A673 (cell line): ENCODE results near the gene SLC17A5. TPM values are rescaled to one million over a fixed set of nuclear protein-coding genes. Genes with fewer than 3 reads are reported as not detected.

Experiments
- BruUV-seq: library from RNA; stranded (reverse); fragments of 400-500 nt; replicated peaks from 2 replicates; lab custom pipeline; 2021; lab: Mats Ljungman, UMichigan
- CTCF ChIA-PET: fragments of 300-600 bp; sonication (Branson Sonifier 250); formaldehyde crosslinking; loops from one replicate; lab custom pipeline; 2022; ENCODE audit warnings: antibody characterized with exemption; lab: Charles Lee
- POLR2A ChIA-PET: fragments of 300-600 bp; sonication (Branson Sonifier 250); formaldehyde crosslinking; loops from one replicate; lab custom pipeline; 2022; ENCODE audit warnings: antibody characterized with exemption; ENCODE audit not compliant: low non-redundant PET; lab: Charles Lee
- DNase-seq: peaks from one replicate; pipeline ENCODE4 v3.0.0-alpha.2; 2015; ENCODE audit warnings: low spot score
- H3K27ac ChIP-seq: fragments of 200-600 bp; sonication (generic); 2 replicates; pipeline ENCODE4 v1.5.1; 2016; ENCODE audit warnings: mixed run types, low read depth, mild to moderate bottlenecking, mixed read lengths, antibody characterized with exemption, low read length; ENCODE audit not compliant: poor library complexity, severe bottlenecking
- H3K27me3 ChIP-seq: fragments of 200-600 bp; sonication (generic); replicated peaks from 2 replicates; pipeline ENCODE4 v1.6.1; 2017; ENCODE audit warnings: mixed run types, low read depth, mild to moderate bottlenecking, mixed read lengths, antibody characterized with exemption, low read length; ENCODE audit not compliant: insufficient read depth, poor library complexity
- H3K36me3 ChIP-seq: fragments of 200-600 bp; sonication (generic); 2 replicates; pipeline ENCODE4 v1.6.1; 2016; ENCODE audit warnings: mixed run types, mild to moderate bottlenecking, mixed read lengths, antibody characterized with exemption, low read length; ENCODE audit not compliant: insufficient read depth, poor library complexity, severe bottlenecking
- H3K4me1 ChIP-seq: fragments of 200-600 bp; sonication (generic); 2 replicates; pipeline ENCODE4 v1.6.1; 2017; ENCODE audit warnings: mixed run types, mild to moderate bottlenecking, mixed read lengths, antibody characterized with exemption, low read length; ENCODE audit not compliant: insufficient read depth, poor library complexity, severe bottlenecking
- H3K4me3 ChIP-seq: fragments of 200-600 bp; sonication (generic); 2 replicates; pipeline ENCODE4 v1.5.1; 2016; ENCODE audit warnings: low read depth, mixed run types, mild to moderate bottlenecking, mixed read lengths, low read length; ENCODE audit not compliant: poor library complexity, severe bottlenecking
- H3K9me3 ChIP-seq: fragments of 200-600 bp; sonication (generic); 2 replicates; pipeline ENCODE4 v1.6.1; 2016; ENCODE audit warnings: mixed run types, low read depth, mild to moderate bottlenecking, mixed read lengths, antibody characterized with exemption, low read length; ENCODE audit not compliant: poor library complexity, severe bottlenecking
- EZH2 ChIP-seq: fragments of 200-600 bp; sonication (generic); IDR thresholded peaks from 2 replicates; pipeline ENCODE4 v1.6.1; 2017; ENCODE audit warnings: borderline replicate concordance, low read depth, mild to moderate bottlenecking, mixed read lengths, antibody characterized with exemption, low read length; ENCODE audit not compliant: poor library complexity, severe bottlenecking
- intact Hi-C: fragments of 100-400 bp; cut with micrococcal nuclease; formaldehyde crosslinking; loops from one replicate; pipeline ENCODE4 v1.10.0; 2022; ENCODE audit not compliant: unreplicated experiment
- total RNA-seq: library from RNA; stranded (reverse); gene quantifications from 2 replicates; pipeline ENCODE4 v1.2.3, GENCODE V29; 2021
- TF ChIP-seq, protein P1 (sequence below): fragments of 300-800, 200-600 bp; sonication (generic); conservative IDR thresholded peaks from 2 replicates; pipeline ENCODE4 v1.5.1; 2017; ENCODE audit warnings: low read depth, mild to moderate bottlenecking, antibody characterized with exemption, low read length, moderate library complexity, mixed read lengths

Gene SLC17A5
- total RNA-seq, 1 experiment from 2014 or later, result 6.1 TPM

DNA sequence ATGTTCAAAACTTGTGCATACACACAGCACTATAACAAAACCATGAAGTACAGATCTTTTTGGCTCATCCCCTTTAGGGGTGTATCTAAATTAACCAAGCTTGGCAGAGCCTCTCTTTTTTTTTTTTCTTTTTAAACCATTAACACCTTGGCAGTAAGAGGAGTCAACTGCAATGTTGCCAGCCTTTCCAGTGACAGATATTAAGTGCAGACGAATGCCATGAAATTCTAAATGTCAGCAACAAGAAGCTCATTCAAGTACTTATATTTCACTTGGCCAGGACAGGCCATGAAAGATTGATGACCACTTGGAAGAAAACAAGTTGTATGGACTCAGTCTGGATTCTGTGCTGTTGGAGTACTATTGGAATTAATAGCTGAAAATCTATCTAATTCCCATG is 49.8 kb downstream of the SLC17A5 start:
- POLR2A ChIA-PET, result interaction anchor here (0.6 kb wide), 1 partner anchor 15 kb away, joined by 3 read pairs; no protein-coding TSS in a partner anchor
- Histone ChIP-seq H3K9me3 (no peaks in the 10 kb centered on the region), H3K27me3 (no peaks in the 10 kb centered on the region), H3K36me3 (no peaks in the 10 kb centered on the region), H3K4me3 (no peak overlapping the region), H3K27ac (no peak overlapping the region), H3K4me1 (no peaks in the 10 kb centered on the region)
- BruUV-seq, result no TSS peak
- intact Hi-C loops, result no loop called here
- CTCF ChIA-PET, result no interaction called here
- TF ChIP-seq EZH2, result no peak
- TF ChIP-seq, protein P1, sequence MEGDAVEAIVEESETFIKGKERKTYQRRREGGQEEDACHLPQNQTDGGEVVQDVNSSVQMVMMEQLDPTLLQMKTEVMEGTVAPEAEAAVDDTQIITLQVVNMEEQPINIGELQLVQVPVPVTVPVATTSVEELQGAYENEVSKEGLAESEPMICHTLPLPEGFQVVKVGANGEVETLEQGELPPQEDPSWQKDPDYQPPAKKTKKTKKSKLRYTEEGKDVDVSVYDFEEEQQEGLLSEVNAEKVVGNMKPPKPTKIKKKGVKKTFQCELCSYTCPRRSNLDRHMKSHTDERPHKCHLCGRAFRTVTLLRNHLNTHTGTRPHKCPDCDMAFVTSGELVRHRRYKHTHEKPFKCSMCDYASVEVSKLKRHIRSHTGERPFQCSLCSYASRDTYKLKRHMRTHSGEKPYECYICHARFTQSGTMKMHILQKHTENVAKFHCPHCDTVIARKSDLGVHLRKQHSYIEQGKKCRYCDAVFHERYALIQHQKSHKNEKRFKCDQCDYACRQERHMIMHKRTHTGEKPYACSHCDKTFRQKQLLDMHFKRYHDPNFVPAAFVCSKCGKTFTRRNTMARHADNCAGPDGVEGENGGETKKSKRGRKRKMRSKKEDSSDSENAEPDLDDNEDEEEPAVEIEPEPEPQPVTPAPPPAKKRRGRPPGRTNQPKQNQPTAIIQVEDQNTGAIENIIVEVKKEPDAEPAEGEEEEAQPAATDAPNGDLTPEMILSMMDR, result no peak
- DNase-seq, result no peak

DNA sequence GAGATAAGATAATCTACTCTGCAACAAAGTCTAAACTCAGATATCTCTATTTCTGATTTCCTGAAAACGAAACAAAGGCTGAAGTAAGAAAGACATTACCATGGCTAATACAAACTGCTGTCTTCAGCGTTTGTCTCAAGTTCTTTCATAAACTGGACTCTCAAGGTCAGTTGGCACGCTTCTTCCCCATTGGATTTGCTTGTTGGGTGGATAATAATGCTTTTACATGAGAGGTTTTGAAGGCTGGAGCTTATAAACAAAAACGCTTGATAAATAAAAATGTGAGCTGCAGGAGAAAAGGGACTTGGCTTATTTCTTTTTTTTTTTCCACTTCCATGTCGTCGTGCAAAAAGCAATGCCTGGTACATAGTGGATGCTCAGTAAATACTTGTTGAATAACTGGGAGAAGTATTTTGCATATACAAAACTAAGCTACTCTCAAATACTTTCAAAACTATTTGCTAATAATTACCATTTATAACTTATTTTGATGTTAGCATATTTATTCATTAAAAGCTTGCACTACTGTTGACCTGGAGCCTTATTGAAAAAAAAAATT is 67.3 kb downstream of the SLC17A5 start:
- no peaks in the 10 kb centered on the region for H3K27me3 ChIP-seq
- peak overlapping the region; percentile 78 for H3K27ac ChIP-seq
- ChIA-PET POLR2A (interaction anchor here (1.7 kb wide), 1 partner anchor 66 kb away, joined by 3 read pairs; no protein-coding TSS in a partner anchor), CTCF (no interaction called here)
- TSS peak; percentile 89 for BruUV-seq
- peaks cover 2% of the 10 kb centered on the region for H3K9me3 ChIP-seq
- H3K4me3 ChIP-seq, result no peak overlapping the region
- H3K36me3 ChIP-seq, result no peaks in the 10 kb centered on the region
- intact Hi-C loops, result no loop called here
- no peak for TF ChIP-seq EZH2
- TF ChIP-seq, protein P1, result no peak
- H3K4me1 ChIP-seq, result peaks cover 16% of the 10 kb centered on the region
- no peak for DNase-seq

DNA sequence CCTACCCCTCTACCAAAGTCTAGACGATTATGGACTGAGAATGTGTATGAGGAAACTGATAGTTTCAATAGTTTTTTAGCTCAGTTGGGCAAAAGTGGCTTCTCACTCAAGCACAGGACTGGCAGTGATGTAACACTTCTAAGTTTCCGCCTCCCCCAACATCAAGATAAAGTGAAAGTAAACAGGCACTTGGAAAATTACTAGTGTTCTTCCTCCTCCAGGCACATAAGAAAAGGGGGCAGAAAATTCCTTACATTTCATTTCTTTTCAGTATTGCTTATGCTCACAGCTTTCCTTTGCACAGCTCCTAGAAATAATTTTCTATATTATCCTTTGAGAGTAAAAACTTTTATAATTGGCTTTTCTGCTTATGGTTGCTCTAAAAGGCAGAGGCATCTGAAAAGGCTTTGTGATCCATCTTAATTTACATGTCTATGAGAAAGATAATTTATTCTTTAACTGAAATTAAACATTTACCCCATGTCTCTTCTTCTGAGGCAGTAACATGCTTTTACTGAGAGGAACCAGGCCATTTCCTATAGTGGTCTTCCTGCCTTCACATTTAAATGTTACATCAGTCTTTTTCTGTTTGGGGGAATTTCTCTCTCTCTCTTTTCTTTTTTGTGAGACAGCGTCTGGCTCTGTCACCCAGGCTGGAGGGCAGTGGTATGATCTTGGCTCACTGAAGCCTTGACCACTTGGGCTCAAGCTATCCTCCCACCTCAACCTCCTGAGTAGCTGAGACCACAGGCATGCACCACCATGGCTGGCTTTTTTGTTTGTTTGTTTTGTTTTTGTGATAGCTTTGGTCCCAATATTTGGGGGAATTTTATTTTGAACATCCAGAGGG is 68.0 kb downstream of the SLC17A5 start:
- H3K4me3 ChIP-seq, result peak overlapping the region; percentile 29
- CTCF ChIA-PET, result no interaction called here
- peak overlapping the region; percentile 78 for H3K27ac ChIP-seq
- intact Hi-C loops, result no loop called here
- H3K27me3 ChIP-seq, result no peaks in the 10 kb centered on the region
- no TSS peak for BruUV-seq
- peaks cover 16% of the 10 kb centered on the region for H3K4me1 ChIP-seq
- POLR2A ChIA-PET, result interaction anchor here (0.7 to 1.7 kb wide), 2 partner anchors 28 to 66 kb away, joined by 3 read pairs; no protein-coding TSS in a partner anchor
- H3K36me3 ChIP-seq, result no peaks in the 10 kb centered on the region
- TF ChIP-seq EZH2, result no peak
- TF ChIP-seq, protein P1, result no peak
- H3K9me3 ChIP-seq, result peaks cover 5% of the 10 kb centered on the region
- peak; percentile 81 for DNase-seq
